Measurements from ENCODE around the gene TMEM120B.

TMEM120B gene

GRCh38 chr12:121709478-121709961, 3.0 kb upstream of the TMEM120B start:
- no peak overlapping the region for H2AFZ ChIP-seq (ENCODE audit: low read depth, low read length)
- no peaks in the 10 kb centered on the region for H3K9me3 ChIP-seq (ENCODE audit: insufficient read depth, low read length, severe bottlenecking)
- H3K79me2 ChIP-seq (ENCODE audit: insufficient read depth, low read length): peaks cover 10% of the 10 kb centered on the region
- H3K4me3 ChIP-seq (ENCODE audit: low read depth in 1 of 2, low read length in 2 of 2): no peak overlapping the region
- no peak overlapping the region for H3K27ac ChIP-seq (ENCODE audit: low read length)
- H4K20me1 ChIP-seq (ENCODE audit: insufficient read depth, low read length): peaks cover 5% of the 10 kb centered on the region; the same call in 1 of the 2 replicates
- DNase-seq (no peak), ATAC-seq (ENCODE audit: insufficient read depth, low read depth) (no peak)
- TF ChIP-seq EZH2 (IDR thresholded peaks at IDR 0.05; ENCODE audit: borderline replicate concordance, low read depth, low read length, severe bottlenecking): no peak
- TF ChIP-seq, protein P1, sequence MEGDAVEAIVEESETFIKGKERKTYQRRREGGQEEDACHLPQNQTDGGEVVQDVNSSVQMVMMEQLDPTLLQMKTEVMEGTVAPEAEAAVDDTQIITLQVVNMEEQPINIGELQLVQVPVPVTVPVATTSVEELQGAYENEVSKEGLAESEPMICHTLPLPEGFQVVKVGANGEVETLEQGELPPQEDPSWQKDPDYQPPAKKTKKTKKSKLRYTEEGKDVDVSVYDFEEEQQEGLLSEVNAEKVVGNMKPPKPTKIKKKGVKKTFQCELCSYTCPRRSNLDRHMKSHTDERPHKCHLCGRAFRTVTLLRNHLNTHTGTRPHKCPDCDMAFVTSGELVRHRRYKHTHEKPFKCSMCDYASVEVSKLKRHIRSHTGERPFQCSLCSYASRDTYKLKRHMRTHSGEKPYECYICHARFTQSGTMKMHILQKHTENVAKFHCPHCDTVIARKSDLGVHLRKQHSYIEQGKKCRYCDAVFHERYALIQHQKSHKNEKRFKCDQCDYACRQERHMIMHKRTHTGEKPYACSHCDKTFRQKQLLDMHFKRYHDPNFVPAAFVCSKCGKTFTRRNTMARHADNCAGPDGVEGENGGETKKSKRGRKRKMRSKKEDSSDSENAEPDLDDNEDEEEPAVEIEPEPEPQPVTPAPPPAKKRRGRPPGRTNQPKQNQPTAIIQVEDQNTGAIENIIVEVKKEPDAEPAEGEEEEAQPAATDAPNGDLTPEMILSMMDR (IDR thresholded peaks at IDR 0.05; ENCODE audit: borderline replicate concordance, extremely low read depth, low read length, poor library complexity, severe bottlenecking): no peak
- H3K36me3 ChIP-seq (ENCODE audit: insufficient read depth, low read length): no peaks in the 10 kb centered on the region
- H3K4me2 ChIP-seq (ENCODE audit: insufficient read depth, low read length): no peak overlapping the region
- no peak overlapping the region for H3K9ac ChIP-seq (ENCODE audit: low read depth, low read length)
- no peaks in the 10 kb centered on the region for H3K27me3 ChIP-seq (ENCODE audit: insufficient read depth, low read length, poor library complexity)
- peaks cover 26% of the 10 kb centered on the region for H3K4me1 ChIP-seq (ENCODE audit: insufficient read depth, low read length)

- Histone ChIP-seq H3K79me2 (ENCODE audit: insufficient read depth, low read length) (peaks cover 10% of the 10 kb centered on the region), H3K9me3 (ENCODE audit: insufficient read depth, low read length, severe bottlenecking) (no peaks in the 10 kb centered on the region), H2AFZ (ENCODE audit: low read depth, low read length) (peak overlapping the region; percentile 76), H3K9ac (ENCODE audit: low read depth, low read length) (peak overlapping the region; percentile 62), H4K20me1 (ENCODE audit: insufficient read depth, low read length) (peaks cover 5% of the 10 kb centered on the region; the same call in 1 of the 2 replicates), H3K4me2 (ENCODE audit: insufficient read depth, low read length) (peak overlapping the region; percentile 89), H3K4me1 (ENCODE audit: insufficient read depth, low read length) (peaks cover 26% of the 10 kb centered on the region), H3K27me3 (ENCODE audit: insufficient read depth, low read length, poor library complexity) (no peaks in the 10 kb centered on the region), H3K27ac (ENCODE audit: low read length) (peak overlapping the region; percentile 55; the same call in 1 of the 2 replicates), H3K36me3 (ENCODE audit: insufficient read depth, low read length) (no peaks in the 10 kb centered on the region; the same call in 1 of the 2 replicates), H3K4me3 (ENCODE audit: low read depth in 1 of 2, low read length in 2 of 2) (peak overlapping the region; percentile 32 to 70; a peak in 3 of 4 replicates)
- ATAC-seq (ENCODE audit: insufficient read depth, low read depth) (no peak), DNase-seq (no peak)
- TF ChIP-seq, protein P1 (IDR thresholded peaks at IDR 0.05; ENCODE audit: borderline replicate concordance, extremely low read depth, low read length, poor library complexity, severe bottlenecking): no peak
- no peak for TF ChIP-seq EZH2 (IDR thresholded peaks at IDR 0.05; ENCODE audit: borderline replicate concordance, low read depth, low read length, severe bottlenecking)
Observed at GRCh38 chr12:121711361-121712189, 977 bp upstream of the TMEM120B start.

DNA sequence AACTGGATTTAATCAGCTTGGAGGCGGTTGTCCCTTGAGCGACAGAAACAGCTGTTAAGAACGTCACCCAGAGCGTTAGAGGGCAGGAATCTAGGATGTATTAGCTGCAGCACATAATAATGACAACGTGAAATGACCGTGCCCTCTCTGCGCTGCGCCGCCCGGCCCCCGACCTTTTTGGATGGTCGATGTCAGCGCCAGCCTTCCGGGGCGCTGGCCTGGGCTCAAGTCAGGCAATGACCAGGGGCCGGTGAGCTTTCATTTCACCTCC, 427 bp upstream of the TMEM120B start:
- Histone ChIP-seq H2AFZ (ENCODE audit: low read depth, low read length) (peak overlapping the region; percentile 76), H3K27me3 (ENCODE audit: insufficient read depth, low read length, poor library complexity) (no peaks in the 10 kb centered on the region), H3K9ac (ENCODE audit: low read depth, low read length) (peak overlapping the region; percentile 62), H4K20me1 (ENCODE audit: insufficient read depth, low read length) (peaks cover 5% of the 10 kb centered on the region; the same call in 1 of the 2 replicates), H3K9me3 (ENCODE audit: insufficient read depth, low read length, severe bottlenecking) (no peaks in the 10 kb centered on the region), H3K79me2 (ENCODE audit: insufficient read depth, low read length) (peaks cover 10% of the 10 kb centered on the region), H3K4me1 (ENCODE audit: insufficient read depth, low read length) (peaks cover 26% of the 10 kb centered on the region), H3K4me2 (ENCODE audit: insufficient read depth, low read length) (peak overlapping the region; percentile 89), H3K4me3 (ENCODE audit: low read depth in 1 of 2, low read length in 2 of 2) (peak overlapping the region; percentile 32 to 70; a peak in 3 of 4 replicates), H3K27ac (ENCODE audit: low read length) (peak overlapping the region; percentile 55), H3K36me3 (ENCODE audit: insufficient read depth, low read length) (no peaks in the 10 kb centered on the region; the same call in 1 of the 2 replicates)
- ATAC-seq (ENCODE audit: insufficient read depth, low read depth): peak; percentile 63
- no peak for TF ChIP-seq EZH2 (IDR thresholded peaks at IDR 0.05; ENCODE audit: borderline replicate concordance, low read depth, low read length, severe bottlenecking)
- TF ChIP-seq, protein P1 (IDR thresholded peaks at IDR 0.05; ENCODE audit: borderline replicate concordance, extremely low read depth, low read length, poor library complexity, severe bottlenecking): no peak
- peak; percentile 31 for DNase-seq

Data from DND-41 (cell line).